GM23338 (cell line): ENCODE results near the gene MYO15B. TPM values are rescaled to one million over a fixed set of nuclear protein-coding genes. Genes with fewer than 3 reads are reported as not detected.

Source experiments
- ATAC-seq: fragments of 200-7000 bp; cut with Tn5 transposase; 3 replicates; pipeline ENCODE4 v1.9.1; 2020
- DNase-seq: peaks from one replicate; pipeline ENCODE4 v3.0.0-alpha.2; 2015; ENCODE audit warnings: low spot score
- H2AFZ ChIP-seq: fragments of 200-600 bp; sonication (generic); 2 replicates; pipeline ENCODE4 v1.8.0; 2016; ENCODE audit warnings: antibody characterized with exemption, mild to moderate bottlenecking, moderate library complexity
- H3F3A ChIP-seq: fragments of 200-600 bp; sonication (generic); replicated peaks from 2 replicates; pipeline ENCODE4 v1.8.0; 2017; ENCODE audit warnings: antibody characterized with exemption, mixed run types, low read depth
- H3K27ac ChIP-seq: fragments of 200-600 bp; sonication (generic); 2 replicates; pipeline ENCODE4 v1.6.1; 2016; ENCODE audit warnings: low read depth
- H3K27me3 ChIP-seq: fragments of 200-600 bp; sonication (generic); 2 replicates; pipeline ENCODE4 v1.8.0; 2016; ENCODE audit warnings: mild to moderate bottlenecking, mixed run types, moderate library complexity; ENCODE audit not compliant: insufficient read depth
- H3K36me3 ChIP-seq: fragments of 200-600 bp; sonication (generic); 2 replicates; pipeline ENCODE4 v1.8.0; 2016; ENCODE audit warnings: mild to moderate bottlenecking; ENCODE audit not compliant: insufficient read depth
- H3K4me1 ChIP-seq: fragments of 200-600 bp; sonication (generic); 2 replicates; pipeline ENCODE4 v1.8.0; 2016; ENCODE audit warnings: mild to moderate bottlenecking, moderate library complexity; ENCODE audit not compliant: insufficient read depth
- H3K4me2 ChIP-seq: fragments of 200-600 bp; sonication (generic); 2 replicates; pipeline ENCODE4 v1.7.1; 2017; ENCODE audit warnings: mixed run types
- H3K4me3 ChIP-seq: fragments of 200-600 bp; sonication (generic); 2 replicates; pipeline ENCODE4 v1.6.1; 2016; ENCODE audit warnings: mixed run types
- H3K79me2 ChIP-seq: fragments of 200-600 bp; sonication (generic); replicated peaks from 2 replicates; pipeline ENCODE4 v1.8.0; 2017; ENCODE audit warnings: mild to moderate bottlenecking; ENCODE audit not compliant: insufficient read depth
- H3K9me2 ChIP-seq: fragments of 200-600 bp; sonication (generic); 2 replicates; pipeline ENCODE4 v1.8.0; 2017; ENCODE audit not compliant: insufficient read depth
- H4K20me1 ChIP-seq: fragments of 200-600 bp; sonication (generic); replicated peaks from 2 replicates; pipeline ENCODE4 v1.8.0; 2017; ENCODE audit warnings: mild to moderate bottlenecking; ENCODE audit not compliant: insufficient read depth
- H3K27ac Mint-ChIP-seq: 2 replicates; pipeline ENCODE4 v1.8.0; 2020; ENCODE audit warnings: inconsistent platforms, mild to moderate bottlenecking, moderate library complexity, mixed read lengths
- H3K27me3 Mint-ChIP-seq: 3 replicates; pipeline ENCODE4 v1.8.0; 2022; ENCODE audit warnings: low read depth, mild to moderate bottlenecking, moderate library complexity, mixed read lengths, inconsistent platforms; ENCODE audit not compliant: insufficient read depth, poor library complexity
- H3K36me3 Mint-ChIP-seq: 3 replicates; pipeline ENCODE4 v1.8.0; 2021; ENCODE audit warnings: low read depth, mild to moderate bottlenecking, inconsistent platforms, moderate library complexity, mixed read lengths
- H3K4me1 Mint-ChIP-seq: 3 replicates; pipeline ENCODE4 v1.8.0; 2020; ENCODE audit warnings: mild to moderate bottlenecking, inconsistent platforms, mixed read lengths
- H3K4me3 Mint-ChIP-seq: 3 replicates; pipeline ENCODE4 v1.8.0; 2021; ENCODE audit warnings: moderate library complexity, mild to moderate bottlenecking, inconsistent platforms, mixed read lengths
- H3K9me3 Mint-ChIP-seq: 3 replicates; pipeline ENCODE4 v1.8.0; 2020; ENCODE audit warnings: moderate library complexity, mild to moderate bottlenecking, inconsistent platforms, mixed read lengths
- CREB1 ChIP-seq: fragments of 250-450 bp; sonication (Bioruptor Pico); IDR thresholded peaks from 2 replicates; pipeline ENCODE4 v1.5.0; 2020; ENCODE audit warnings: low read depth, mild to moderate bottlenecking, moderate library complexity
- EZH2 ChIP-seq: fragments of 200-600 bp; sonication (generic); IDR thresholded peaks from one replicate; pipeline ENCODE4 v1.8.0; 2017; ENCODE audit warnings: antibody characterized with exemption, mild to moderate bottlenecking, low read depth; ENCODE audit not compliant: unreplicated experiment
- EZH2phosphoT487 ChIP-seq: fragments of 200-600 bp; sonication (generic); IDR thresholded peaks from one replicate; pipeline ENCODE4 v1.8.1; 2018; ENCODE audit warnings: antibody characterized with exemption; ENCODE audit not compliant: unreplicated experiment
- NANOG ChIP-seq: IDR thresholded peaks from 2 replicates; pipeline ENCODE4 v1.6.1; 2016; ENCODE audit warnings: antibody characterized with exemption, borderline replicate concordance
- POLR2AphosphoS5 ChIP-seq: IDR thresholded peaks from 2 replicates; pipeline ENCODE4 v1.6.1; 2016; ENCODE audit warnings: antibody characterized with exemption, low read depth
- STAT1 ChIP-seq: IDR thresholded peaks from one replicate; pipeline ENCODE4 v1.6.1; 2016; ENCODE audit warnings: antibody characterized with exemption; ENCODE audit not compliant: unreplicated experiment
- ZNF114 ChIP-seq: fragments of 250-450 bp; sonication (Bioruptor Pico); IDR thresholded peaks from 2 replicates; pipeline ENCODE4 v1.5.0; 2020; ENCODE audit warnings: mild to moderate bottlenecking, moderate library complexity
- ZNF331 ChIP-seq: fragments of 250-450 bp; sonication (Bioruptor Pico); IDR thresholded peaks from 2 replicates; pipeline ENCODE4 v1.5.0; 2020; ENCODE audit warnings: low read depth, mild to moderate bottlenecking, moderate library complexity
- ZNF462 ChIP-seq: fragments of 250-450 bp; sonication (Bioruptor Pico); IDR thresholded peaks from 2 replicates; pipeline ENCODE4 v1.5.0; 2020; ENCODE audit warnings: mild to moderate bottlenecking, moderate library complexity
- polyA plus RNA-seq: library from polyadenylated mRNA; unstranded; fragments of >200 nt; fragmentation: Nextera tagmentation; extraction: Ambion mirVana; gene quantifications from 2 replicates; pipeline ENCODE4 v1.2.1, GENCODE V29; 2016
- total RNA-seq: library from RNA; depleted of rRNA; stranded (reverse); fragments of >200 nt; shearing (Covaris generic); gene quantifications from 2 replicates; pipeline ENCODE4 v1.2.3, GENCODE V29; 2014

Gene MYO15B
- total and polyA plus RNA-seq, 2 experiments from 2014 or later: 6.6 to 12.4 TPM

GRCh38 chr17:75670868-75671267 is 83.3 kb downstream of the MYO15B start:
- Histone ChIP-seq H3K79me2 (peaks cover 69% of the 10 kb centered on the region), H3K4me3 (no peak overlapping the region), H3K9me2 (no peaks in the 10 kb centered on the region), H2AFZ (no peak overlapping the region), H3K27me3 (no peaks in the 10 kb centered on the region), H3K4me1 (peaks cover 14% of the 10 kb centered on the region), H3K27ac (no peak overlapping the region), H3K4me2 (no peak overlapping the region), H3K36me3 (peaks cover 28% of the 10 kb centered on the region), H3F3A (peaks cover 11% of the 10 kb centered on the region), H4K20me1 (peaks cover 18% of the 10 kb centered on the region)
- ATAC-seq: no peak
- H3K9me3 Mint-ChIP-seq: no peaks in the 10 kb centered on the region
- peaks cover 5% of the 10 kb centered on the region for H3K27me3 Mint-ChIP-seq
- no peak overlapping the region for H3K4me3 Mint-ChIP-seq
- no peak overlapping the region for H3K27ac Mint-ChIP-seq
- TF ChIP-seq STAT1 (no peak), ZNF462 (CRISPR knock-in tag) (no peak), POLR2AphosphoS5 (no peak), ZNF331 (no peak), NANOG (no peak), EZH2 (no peak), EZH2phosphoT487 (no peak), CREB1 (CRISPR knock-in tag) (no peak), ZNF114 (CRISPR knock-in tag) (no peak)
- H3K36me3 Mint-ChIP-seq: peaks cover 46% of the 10 kb centered on the region
- peaks cover 8% of the 10 kb centered on the region for H3K4me1 Mint-ChIP-seq
- DNase-seq: no peak
